ENCODE measurements around the gene IRF9. TPM values are rescaled to one million over a fixed set of nuclear protein-coding genes. Genes with fewer than 3 reads are reported as not detected.

Gene IRF9
- total and polyA plus RNA-seq, 2 experiments from 2014 or later = 33.7 to 66.9 TPM

- H3K9me2 ChIP-seq (replicated peaks; ENCODE audit: insufficient read depth) = no peaks in the 10 kb centered on the region
These were observed 46.6 kb downstream of the IRF9 start for GRCh38 chr14:24207625-24208024.

GRCh38 chr14:24211311-24211710, 50.2 kb downstream of the IRF9 start:
- 95% methylated on average over 6 of the region's 6 CpGs for WGBS (ENCODE audit: low lambda C conversion rate, missing lambda C conversion rate)

More at GRCh38 chr14:24207625-24208024, 46.6 kb downstream of the IRF9 start:
- no peaks in the 10 kb centered on the region for H4K20me1 ChIP-seq (ENCODE audit: insufficient read depth, poor library complexity, severe bottlenecking)
- H3K4me1 ChIP-seq (ENCODE audit: insufficient read depth) = peaks cover 5% of the 10 kb centered on the region
- no peak overlapping the region for H3K27ac ChIP-seq
- no peak overlapping the region for H2AFZ ChIP-seq
- no peaks in the 10 kb centered on the region for H3K36me3 ChIP-seq (replicated peaks; ENCODE audit: insufficient read depth, low read depth)
- no peaks in the 10 kb centered on the region for H3K9me3 ChIP-seq (ENCODE audit: low read depth)
- TF ChIP-seq EZH2 (IDR thresholded peaks at IDR 0.05; ENCODE audit: borderline replicate concordance) (no peak), EZH2phosphoT487 (IDR thresholded peaks at IDR 0.05; ENCODE audit: low read depth, severe bottlenecking, unreplicated experiment) (no peak), CTCF (IDR thresholded peaks at IDR 0.05; ENCODE audit: poor library complexity) (no peak)
- H3K4me3 ChIP-seq = no peak overlapping the region
- WGBS (ENCODE audit: low lambda C conversion rate, missing lambda C conversion rate) = 93% methylated on average over 2 of the region's 2 CpGs
- no peak for DNase-seq (ENCODE audit: low spot score)
- H3K79me2 ChIP-seq = peaks cover 14% of the 10 kb centered on the region
- no peaks in the 10 kb centered on the region for H3K27me3 ChIP-seq
- no peak overlapping the region for H3K4me2 ChIP-seq

GRCh38 chr14:24212924-24213865, 52.1 kb downstream of the IRF9 start, which contains the start of gene CHMP4A:
Gene CHMP4A, minus strand, starts transcription at chr14:24213488. Its CDS starts 49 bp downstream, at chr14:24213439.
- peaks cover 13% of the 10 kb centered on the region for H3K4me1 ChIP-seq (ENCODE audit: insufficient read depth)
- peak within 1 kb of the TSS; percentile 38 for H3K4me3 ChIP-seq
- no peaks in the 10 kb centered on the region for H3K27me3 ChIP-seq
- TF ChIP-seq EZH2phosphoT487 (IDR thresholded peaks at IDR 0.05; ENCODE audit: low read depth, severe bottlenecking, unreplicated experiment) (no peak), CTCF (IDR thresholded peaks at IDR 0.05; ENCODE audit: poor library complexity) (peak; percentile 29)
- H3K36me3 ChIP-seq (replicated peaks; ENCODE audit: insufficient read depth, low read depth) = no peaks in the 10 kb centered on the region
- H3K79me2 ChIP-seq = peaks cover 16% of the 10 kb centered on the region
- H4K20me1 ChIP-seq (ENCODE audit: insufficient read depth, poor library complexity, severe bottlenecking) = no peaks in the 10 kb centered on the region
- peak within 1 kb of the TSS; percentile 33 for H2AFZ ChIP-seq
- DNase-seq (ENCODE audit: low spot score) = peak; percentile 99
- H3K27ac ChIP-seq = peak within 1 kb of the TSS; percentile 99
- H3K4me2 ChIP-seq = peak within 1 kb of the TSS; percentile 84
- 2% methylated on average over 52 of the region's 53 CpGs for WGBS (ENCODE audit: low lambda C conversion rate, missing lambda C conversion rate)
- H3K9me3 ChIP-seq (ENCODE audit: low read depth) = no peaks in the 10 kb centered on the region
- no peaks in the 10 kb centered on the region for H3K9me2 ChIP-seq (replicated peaks; ENCODE audit: insufficient read depth)

More at GRCh38 chr14:24211311-24211710, 50.2 kb downstream of the IRF9 start:
- Histone ChIP-seq H2AFZ (no peak overlapping the region), H3K27ac (no peak overlapping the region), H4K20me1 (ENCODE audit: insufficient read depth, poor library complexity, severe bottlenecking) (no peaks in the 10 kb centered on the region), H3K4me1 (ENCODE audit: insufficient read depth) (peaks cover 13% of the 10 kb centered on the region), H3K9me2 (replicated peaks; ENCODE audit: insufficient read depth) (no peaks in the 10 kb centered on the region), H3K4me2 (no peak overlapping the region), H3K4me3 (no peak overlapping the region), H3K9me3 (ENCODE audit: low read depth) (no peaks in the 10 kb centered on the region), H3K27me3 (no peaks in the 10 kb centered on the region), H3K79me2 (peaks cover 16% of the 10 kb centered on the region), H3K36me3 (replicated peaks; ENCODE audit: insufficient read depth, low read depth) (no peaks in the 10 kb centered on the region)
- DNase-seq (ENCODE audit: low spot score) = no peak
- no peak for TF ChIP-seq EZH2phosphoT487 (IDR thresholded peaks at IDR 0.05; ENCODE audit: low read depth, severe bottlenecking, unreplicated experiment)
- no peak for TF ChIP-seq CTCF (IDR thresholded peaks at IDR 0.05; ENCODE audit: poor library complexity)
- no peak for TF ChIP-seq EZH2 (IDR thresholded peaks at IDR 0.05; ENCODE audit: borderline replicate concordance)

All from hepatocyte (in vitro differentiated cells).